ENCODE results near the gene WDFY4. TPM values are rescaled to one million over a fixed set of nuclear protein-coding genes. Genes with fewer than 3 reads are reported as not detected.

The WDFY4 gene
- polyA plus RNA-seq, 4 donors: 1.3 to 2.1 (median 1.7) TPM

- no peak for DNase-seq (ENCODE audit: low read depth in 4 of 4, low spot score in 3 of 4)
These were observed 272.9 kb downstream of the WDFY4 start for GRCh38 chr10:48957361-48958151.

GRCh38 chr10:48958598-48959190 lies 274.0 kb downstream of the WDFY4 start:
- peak in 1 of 4 donors; percentile 8 for DNase-seq (ENCODE audit: low read depth in 4 of 4, low spot score in 3 of 4)

- DNase-seq (ENCODE audit: low read depth in 4 of 4, low spot score in 3 of 4): no peak
These were observed 279.4 kb downstream of the WDFY4 start for GRCh38 chr10:48964038-48964437.

DNA sequence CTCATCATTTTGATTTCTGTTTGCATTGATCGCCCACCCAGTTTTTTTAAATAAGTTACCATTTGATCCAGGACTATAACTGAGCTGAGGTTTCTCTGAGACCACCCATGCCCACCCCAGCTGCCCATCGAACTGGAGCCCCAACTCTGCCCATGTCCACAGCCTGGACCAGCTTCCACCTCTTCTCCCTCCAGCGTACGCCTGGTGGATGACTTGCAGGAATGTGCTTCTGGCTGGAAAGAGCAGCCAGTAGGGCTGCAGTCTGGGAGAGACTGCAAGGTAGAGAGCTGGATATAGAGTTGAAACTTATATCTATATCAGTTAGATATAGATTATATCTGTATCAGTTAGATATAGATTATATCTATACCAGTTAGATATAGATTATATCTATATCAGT lies 280.8 kb downstream of the WDFY4 start:
- DNase-seq (ENCODE audit: low read depth in 4 of 4, low spot score in 3 of 4): no peak

DNA sequence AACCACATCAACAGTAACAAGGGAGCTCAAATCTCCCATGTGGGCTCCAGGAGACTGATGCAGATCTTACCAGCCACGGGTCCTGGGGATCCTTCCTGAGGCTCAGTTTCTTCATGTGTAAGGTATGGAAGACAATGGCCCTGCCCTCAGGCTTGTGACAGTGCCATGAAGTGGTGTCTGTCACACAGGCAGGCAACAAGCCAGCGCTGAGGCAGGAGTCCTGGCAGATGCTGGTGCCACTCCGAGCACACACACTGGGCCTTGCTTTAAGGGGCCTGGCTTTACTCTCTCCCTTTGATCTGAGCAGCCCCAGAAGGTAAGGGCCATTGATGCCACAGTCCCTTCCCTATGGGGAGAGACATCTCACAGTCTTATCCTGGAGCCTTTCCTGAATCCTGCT lies 283.4 kb downstream of the WDFY4 start:
- DNase-seq (ENCODE audit: low read depth in 4 of 4, low spot score in 3 of 4): no peak

GRCh38 chr10:48970046-48970445 lies 285.4 kb downstream of the WDFY4 start:
- no peak for DNase-seq (ENCODE audit: low read depth in 4 of 4, low spot score in 3 of 4)

DNA sequence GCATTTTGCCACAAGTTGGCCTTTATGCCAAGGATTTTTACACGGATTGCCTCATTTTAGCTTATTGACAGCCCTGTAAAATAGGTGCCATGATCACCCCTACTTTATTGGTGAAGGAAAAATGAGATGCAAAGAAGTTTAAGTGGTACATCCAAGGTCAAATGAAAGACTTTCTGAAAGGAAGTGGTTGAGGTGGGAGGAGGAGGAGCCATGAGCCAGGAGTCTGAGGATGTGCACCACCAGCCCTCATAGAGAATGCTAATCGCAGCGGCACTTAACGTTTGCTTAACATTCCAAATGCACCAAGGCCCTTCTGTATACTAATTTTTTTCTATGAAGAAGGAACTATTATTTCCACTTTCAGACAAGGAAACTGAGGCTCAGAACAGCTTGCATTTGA lies 286.0 kb downstream of the WDFY4 start:
- no peak for DNase-seq (ENCODE audit: low read depth in 4 of 4, low spot score in 3 of 4)

GRCh38 chr10:48973065-48973464 lies 288.4 kb downstream of the WDFY4 start:
- no peak for DNase-seq (ENCODE audit: low read depth in 4 of 4, low spot score in 3 of 4)

DNA sequence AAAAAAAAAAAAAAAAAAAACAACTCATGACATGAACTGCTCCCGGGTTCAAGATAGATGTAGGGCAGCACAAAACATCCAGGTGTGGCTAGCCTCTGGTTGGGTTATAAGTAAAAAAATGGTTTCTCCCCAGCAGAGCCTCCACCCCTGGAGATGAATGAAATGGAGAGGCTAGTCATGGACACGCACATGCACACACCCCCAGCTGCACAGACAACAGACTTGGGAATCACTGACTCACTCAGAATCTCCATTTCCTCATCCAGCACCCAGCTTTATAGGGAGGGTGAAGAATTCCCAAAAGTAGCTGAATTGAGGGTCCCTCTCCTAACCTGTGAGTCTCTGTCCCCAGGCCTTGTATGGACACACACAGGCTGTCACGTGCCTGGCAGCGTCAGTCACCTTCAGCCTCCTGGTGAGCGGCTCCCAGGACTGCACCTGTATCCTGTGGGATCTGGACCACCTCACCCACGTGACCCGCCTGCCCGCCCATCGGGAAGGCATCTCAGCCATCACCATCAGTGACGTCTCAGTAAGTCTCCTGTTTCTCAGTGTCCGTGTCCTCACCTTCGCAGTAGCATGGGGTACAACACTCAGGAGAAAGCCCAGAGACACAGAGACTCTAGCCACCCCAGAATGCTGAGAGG lies 290.0 kb downstream of the WDFY4 start:
- no peak for DNase-seq (ENCODE audit: low read depth in 4 of 4, low spot score in 3 of 4)

GRCh38 chr10:48976196-48976595 lies 291.5 kb downstream of the WDFY4 start:
- peak in 1 of 4 donors; percentile 14 for DNase-seq (ENCODE audit: low read depth in 4 of 4, low spot score in 3 of 4)

DNA sequence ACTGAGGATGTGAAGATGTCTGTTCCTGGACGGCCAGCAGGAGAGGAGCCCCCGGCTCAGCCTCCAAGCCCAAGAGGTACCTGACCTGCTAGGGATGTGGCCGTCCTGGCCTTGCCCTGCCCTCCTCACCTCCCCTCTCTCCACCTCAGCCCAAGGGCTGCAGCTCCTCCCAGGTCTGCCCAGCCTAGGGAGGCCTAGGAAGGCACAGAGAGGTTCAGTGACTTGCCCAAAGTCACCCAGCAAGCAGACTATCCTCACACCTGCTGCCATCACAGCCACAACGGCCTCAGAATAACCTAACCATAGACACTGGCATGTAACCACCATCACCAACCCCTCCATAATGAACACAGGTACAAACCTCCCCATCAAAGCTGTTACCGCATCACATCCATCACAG lies 293.6 kb downstream of the WDFY4 start:
- no peak for DNase-seq (ENCODE audit: low read depth in 4 of 4, low spot score in 3 of 4)

GRCh38 chr10:48981310-48981907 lies 296.7 kb downstream of the WDFY4 start:
- peak in 1 of 4 donors; percentile 6 for DNase-seq (ENCODE audit: low read depth in 4 of 4, low spot score in 3 of 4)

DNA sequence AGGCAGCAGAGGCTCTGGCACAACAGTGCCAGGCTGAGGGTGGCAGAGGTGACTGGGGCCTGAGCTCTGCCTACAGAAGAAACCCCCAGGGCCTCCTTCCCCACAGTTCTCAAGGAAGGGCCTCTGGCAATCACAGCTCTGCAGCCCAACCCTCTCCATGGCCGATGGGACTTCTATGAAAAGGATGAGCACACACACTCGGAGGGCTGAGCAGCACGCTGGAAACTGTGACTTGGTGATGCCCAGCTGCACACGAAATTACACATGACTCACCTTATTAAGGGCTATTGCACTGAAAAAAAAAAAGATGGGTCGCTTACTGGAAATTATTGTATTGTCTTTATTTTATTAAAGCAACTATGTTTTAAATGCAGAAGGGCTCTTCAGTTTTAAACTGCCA lies 297.9 kb downstream of the WDFY4 start:
- DNase-seq (ENCODE audit: low read depth in 4 of 4, low spot score in 3 of 4): no peak

- DNase-seq (ENCODE audit: low read depth in 4 of 4, low spot score in 3 of 4): peak in 1 of 4 donors; percentile 12
These were observed 299.1 kb downstream of the WDFY4 start for GRCh38 chr10:48983648-48984351.

DNA sequence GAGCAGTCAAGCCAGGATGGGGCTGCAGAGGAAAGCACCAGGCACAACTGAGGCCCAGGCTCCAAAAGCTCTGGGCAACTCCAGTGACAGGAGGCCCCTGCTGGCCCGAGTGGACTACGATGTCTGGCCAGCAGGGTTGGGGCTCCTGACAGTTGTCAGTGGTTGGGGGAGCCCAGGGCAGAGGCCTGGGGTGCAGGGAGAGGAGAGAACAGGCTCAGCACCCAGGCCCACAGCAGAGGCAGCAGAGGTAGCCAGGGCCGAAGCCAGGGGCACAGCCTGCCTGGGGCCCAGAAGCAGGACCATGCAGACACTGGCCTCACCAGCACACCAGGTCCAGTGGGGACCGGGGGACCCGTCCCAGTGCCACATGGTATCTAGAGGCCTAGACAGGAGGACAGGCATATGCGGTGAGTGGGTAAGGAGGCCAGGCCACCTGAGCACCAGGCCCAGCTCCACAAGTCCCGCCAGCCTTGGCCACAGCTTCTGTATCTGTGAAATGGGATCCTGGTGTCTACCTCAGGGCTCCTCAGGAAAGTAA lies 301.0 kb downstream of the WDFY4 start:
- no peak for DNase-seq (ENCODE audit: low read depth in 4 of 4, low spot score in 3 of 4)

GRCh38 chr10:48990226-48990625 lies 305.6 kb downstream of the WDFY4 start:
- no peak for DNase-seq (ENCODE audit: low read depth in 4 of 4, low spot score in 3 of 4)

GRCh38 chr10:48993627-48994026 lies 309.0 kb downstream of the WDFY4 start:
- no peak for DNase-seq (ENCODE audit: low read depth in 4 of 4, low spot score in 3 of 4)

DNA sequence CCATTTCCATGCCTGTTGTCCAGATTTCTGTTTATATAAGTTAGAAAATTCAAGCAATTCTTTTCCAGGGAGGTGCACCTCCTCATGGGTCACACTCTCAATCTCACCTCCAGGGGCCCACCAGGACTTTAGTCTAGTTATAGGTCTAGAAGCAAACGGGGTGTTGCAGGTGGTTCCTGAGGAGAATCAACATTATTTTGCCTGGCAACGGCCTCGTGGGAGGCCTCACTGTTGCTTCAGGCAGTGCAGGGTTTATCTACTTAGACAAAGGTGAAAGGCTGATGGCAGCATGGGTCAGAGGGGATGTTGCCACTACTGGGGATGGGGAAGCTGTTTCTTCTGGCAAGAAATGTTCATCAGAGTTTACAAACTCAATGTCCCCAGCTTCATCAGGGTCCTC lies 311.7 kb downstream of the WDFY4 start:
- no peak for DNase-seq (ENCODE audit: low read depth in 4 of 4, low spot score in 3 of 4)

DNA sequence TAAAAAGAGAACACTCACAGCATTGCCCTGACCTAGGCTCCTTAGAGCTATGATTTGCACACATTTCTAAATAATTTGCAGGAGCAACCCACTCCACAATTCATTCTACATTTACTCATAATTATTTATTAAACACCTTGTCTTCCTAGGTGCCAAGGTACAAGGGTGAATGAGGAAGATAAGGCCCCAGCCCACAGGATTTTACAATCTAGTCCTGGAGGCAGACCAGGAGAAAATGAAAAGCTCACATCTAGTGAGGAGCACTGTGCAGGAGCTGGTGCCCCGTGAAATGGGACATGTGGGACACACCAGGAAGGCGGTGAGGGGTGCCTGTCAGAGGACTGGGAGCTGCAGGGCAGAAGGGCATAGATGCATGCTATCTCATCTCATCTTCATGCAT lies 314.7 kb downstream of the WDFY4 start:
- no peak for DNase-seq (ENCODE audit: low read depth in 4 of 4, low spot score in 3 of 4)
